Panc1 (cell line): ENCODE measurements around the gene RHBDF2. TPM values are rescaled to one million over a fixed set of nuclear protein-coding genes. Genes with fewer than 3 reads are reported as not detected.

Source experiments
- ATAC-seq: fragments of 200-7000 bp; cut with Tn5 transposase; 2 replicates; pipeline ENCODE4 v1.9.1; 2020; ENCODE audit warnings: mild to moderate bottlenecking, moderate library complexity
- BruUV-seq: library from RNA; stranded (reverse); fragments of 400-500 nt; replicated peaks from 2 replicates; lab custom pipeline; 2021; lab: Mats Ljungman, UMichigan
- CTCF ChIA-PET: fragments of 300-600 bp; sonication (Branson Sonifier 250); formaldehyde crosslinking; loops from one replicate; lab custom pipeline; 2022; ENCODE audit warnings: antibody characterized with exemption; lab: Charles Lee
- POLR2A ChIA-PET: fragments of 300-600 bp; sonication (Branson Sonifier 250); formaldehyde crosslinking; loops from one replicate; lab custom pipeline; 2022; ENCODE audit warnings: antibody characterized with exemption; lab: Charles Lee
- DNase-seq: peaks from one replicate; pipeline ENCODE4 v3.0.0-alpha.2; 2010; ENCODE audit warnings: low read depth, low spot score
- H3K27ac ChIP-seq: 2 replicates; pipeline ENCODE4 v1.5.1; 2011; ENCODE audit warnings: mild to moderate bottlenecking, low read length, inconsistent platforms
- H3K27me3 ChIP-seq: fragments of 200-500 bp; sonication (Bioruptor generic); 2 replicates; pipeline ENCODE4 v1.6.0; 2014; ENCODE audit warnings: low read length, inconsistent platforms; ENCODE audit not compliant: control insufficient read depth, insufficient read depth
- H3K36me3 ChIP-seq: fragments of 200-500 bp; sonication (Bioruptor generic); 2 replicates; pipeline ENCODE4 v1.5.1; 2014; ENCODE audit warnings: inconsistent platforms, mild to moderate bottlenecking, low read length, moderate library complexity; ENCODE audit not compliant: control insufficient read depth, insufficient read depth
- H3K4me1 ChIP-seq: 2 replicates; pipeline ENCODE4 v1.5.1; 2011; ENCODE audit warnings: inconsistent platforms, mild to moderate bottlenecking, low read length, moderate library complexity; ENCODE audit not compliant: control insufficient read depth, insufficient read depth
- H3K4me3 ChIP-seq, 2 experiments: 2 replicates each; pipeline ENCODE4 v1.5.1; 2011 to 2012; ENCODE audit warnings: low read depth in 2 of 2, low read length in 2 of 2, mild to moderate bottlenecking in 2 of 2, inconsistent platforms in 1 of 2, moderate library complexity in 1 of 2
- H3K9me3 ChIP-seq: fragments of 200-500 bp; sonication (Bioruptor generic); 2 replicates; pipeline ENCODE4 v1.5.1; 2014; ENCODE audit warnings: low read depth, mild to moderate bottlenecking, inconsistent platforms, low read length, moderate library complexity; ENCODE audit not compliant: control insufficient read depth, insufficient read depth
- CTCF ChIP-seq: fragments of 450-650 bp; IDR thresholded peaks from 2 replicates; pipeline ENCODE4 v1.5.1; 2017; ENCODE audit warnings: mild to moderate bottlenecking
- POLR2AphosphoS5 ChIP-seq: IDR thresholded peaks from 2 replicates; pipeline ENCODE4 v1.6.1; 2012; ENCODE audit warnings: mild to moderate bottlenecking, low read depth, low read length, moderate library complexity
- REST ChIP-seq, 2 experiments: IDR thresholded peaks; 2 replicates each; pipeline ENCODE4 v1.6.1; 2011 to 2012; ENCODE audit warnings: low read depth in 2 of 2, control low read depth in 1 of 2, low read length in 1 of 2, mild to moderate bottlenecking in 1 of 2, moderate library complexity in 1 of 2; ENCODE audit not compliant: insufficient read depth in 1 of 2
- SIN3A ChIP-seq: IDR thresholded peaks from 2 replicates; pipeline ENCODE4 v1.6.1; 2012; ENCODE audit warnings: low read depth, mild to moderate bottlenecking, low read length, moderate library complexity, borderline replicate concordance; ENCODE audit not compliant: insufficient read depth
- TCF7L2 ChIP-seq: IDR thresholded peaks from 2 replicates; pipeline ENCODE4 v1.6.1; 2011; ENCODE audit warnings: mild to moderate bottlenecking, low read depth, low read length, inconsistent platforms
- in situ Hi-C: cut with HindIII; loops from 2 replicates; pipeline ENCODE4 v1.10.0; 2016; ENCODE audit warnings: low sequenced_read_pairs, low pct_unique_long_range_greater_than_20kb
- intact Hi-C: fragments of 100-400 bp; cut with micrococcal nuclease; formaldehyde crosslinking; loops from one replicate; pipeline ENCODE4 v1.10.0; 2022; ENCODE audit not compliant: unreplicated experiment
- total RNA-seq: library from RNA; stranded (reverse); gene quantifications from one replicate; pipeline ENCODE4 v1.2.1, GENCODE V29; 2021; ENCODE audit not compliant: unreplicated experiment

Gene RHBDF2
- total RNA-seq, 1 experiment from 2014 or later: 67.8 TPM

DNA sequence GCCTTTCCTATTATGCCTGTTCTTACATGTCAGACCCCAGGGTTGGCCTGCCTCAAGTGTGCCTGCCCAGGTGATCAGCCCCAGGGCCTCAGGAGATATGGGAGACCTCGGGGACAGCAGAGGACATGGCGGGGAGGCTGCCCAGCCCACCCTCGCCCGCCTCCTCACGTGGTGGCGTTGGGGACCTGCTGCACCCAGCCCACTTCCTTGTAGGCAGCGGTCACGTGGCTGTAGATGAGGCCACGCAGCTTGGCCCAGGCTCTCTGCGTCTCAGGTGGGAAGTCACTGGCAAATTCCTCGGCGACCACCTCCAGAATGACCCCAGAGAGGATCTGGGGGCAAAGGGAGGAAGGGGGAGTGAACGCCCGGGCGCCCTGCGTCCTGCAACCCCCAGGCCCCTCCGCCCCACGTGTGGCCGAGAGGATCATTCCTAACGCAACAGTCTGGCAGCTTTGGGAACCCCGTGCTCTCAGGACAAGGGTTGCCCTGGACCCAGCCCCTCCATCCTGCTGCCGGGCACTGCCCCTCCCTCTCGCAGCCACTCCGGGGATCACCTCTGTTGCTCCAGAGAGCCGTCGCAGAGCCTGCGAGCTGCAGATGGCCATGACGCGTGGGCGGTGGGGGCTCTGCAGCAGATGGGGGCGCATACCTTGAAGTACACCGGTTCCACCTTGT, 29.7 kb upstream of the RHBDF2 start:
- H3K4me1 ChIP-seq: peaks cover 44% of the 10 kb centered on the region
- ATAC-seq: no peak

GRCh38 chr17:76530095-76530723, 29.0 kb upstream of the RHBDF2 start:
- CTCF ChIA-PET: no interaction called here
- no TSS peak for BruUV-seq
- 0 out of 2 replicates have a peak, but pooled peaks have one; percentile 2 for ATAC-seq
- Histone ChIP-seq H3K4me1 (peaks cover 39% of the 10 kb centered on the region), H3K4me3 (no peak overlapping the region), H3K27me3 (no peaks in the 10 kb centered on the region), H3K36me3 (no peaks in the 10 kb centered on the region), H3K27ac (peak overlapping the region; percentile 26), H3K9me3 (no peaks in the 10 kb centered on the region)
- intact Hi-C loops: no loop called here
- in situ Hi-C loops: no loop called here
- POLR2A ChIA-PET: no interaction called here
- no peak for DNase-seq
- TF ChIP-seq REST (IDR thresholded peaks at IDR 0.05; ENCODE audit: insufficient read depth in 1 of 2, low read depth in 2 of 2, low read length in 1 of 2): no peak
- TF ChIP-seq SIN3A: no peak
- TF ChIP-seq TCF7L2: no peak
- TF ChIP-seq POLR2AphosphoS5: no peak

More for the DNA sequence above, 29.7 kb upstream of the RHBDF2 start:
- CTCF ChIA-PET: no interaction called here
- BruUV-seq: no TSS peak
- no peak for DNase-seq
- Histone ChIP-seq H3K27ac (peak overlapping the region; percentile 26), H3K36me3 (no peaks in the 10 kb centered on the region), H3K27me3 (no peaks in the 10 kb centered on the region), H3K9me3 (no peaks in the 10 kb centered on the region), H3K4me3 (no peak overlapping the region)
- intact Hi-C loops (no loop called here), in situ Hi-C loops (no loop called here)
- POLR2A ChIA-PET: interaction anchor here (0.7 kb wide), 1 partner anchor 225 kb away, joined by 3 read pairs; no protein-coding TSS in a partner anchor
- TF ChIP-seq POLR2AphosphoS5: no peak
- TF ChIP-seq REST (IDR thresholded peaks at IDR 0.05; ENCODE audit: insufficient read depth in 1 of 2, low read depth in 2 of 2, low read length in 1 of 2): no peak
- no peak for TF ChIP-seq TCF7L2
- TF ChIP-seq CTCF: no peak
- no peak for TF ChIP-seq SIN3A
